ENCODE data around the gene NFKB1. TPM values are rescaled to one million over a fixed set of nuclear protein-coding genes. Genes with fewer than 3 reads are reported as not detected.

The NFKB1 gene
- total and polyA plus RNA-seq, 10 of the 15 experiments (the other 5 are each of a cell fraction or from before 2014, with no cell fraction given) = 8.7 to 110 (median 57.3) TPM

- TF ChIP-seq USF2 (IDR thresholded peaks at IDR 0.05; ENCODE audit: borderline replicate concordance, low read depth, low read length) (no peak), PML (IDR thresholded peaks at IDR 0.05; ENCODE audit: low read length) (no peak), SKIL (IDR thresholded peaks at IDR 0.05; ENCODE audit: low read depth, poor library complexity, severe bottlenecking) (peak; percentile 99), POU2F2 (IDR thresholded peaks at IDR 0.05; ENCODE audit: borderline replicate concordance, low read depth, low read length) (no peak), GABPA (IDR thresholded peaks at IDR 0.05; ENCODE audit: low read depth) (no peak), ZBTB33 (IDR thresholded peaks at IDR 0.05) (no peak), KLF5 (IDR thresholded peaks at IDR 0.05; ENCODE audit: partially characterized antibody) (no peak), EP300 (IDR thresholded peaks at IDR 0.05; ENCODE audit: borderline replicate concordance in 1 of 2, control insufficient read depth in 1 of 2, low read depth in 2 of 2, low read length in 2 of 2) (peak; percentile 80 to 83; a peak in 2 of 4 replicates), SUZ12 (IDR thresholded peaks at IDR 0.05; ENCODE audit: unreplicated experiment) (no peak), RBBP5 (conservative IDR thresholded peaks at IDR 0.05) (no peak), BHLHE40 (IDR thresholded peaks at IDR 0.05; ENCODE audit: borderline replicate concordance in 1 of 2, low read depth in 2 of 2, low read length in 1 of 2) (no peak), JUND (IDR thresholded peaks at IDR 0.05; ENCODE audit: low read depth, low read length) (no peak), ZNF687 (IDR thresholded peaks at IDR 0.05) (0 out of 2 replicates have a peak, but pooled peaks have one; percentile 22), HSF1 (IDR thresholded peaks at IDR 0.05; ENCODE audit: low read depth, low read length) (no peak), NFIC (IDR thresholded peaks at IDR 0.05; ENCODE audit: low read depth, low read length) (peak; percentile 66), HDAC6 (IDR thresholded peaks at IDR 0.05; ENCODE audit: unreplicated experiment) (no peak), IKZF1 (conservative IDR thresholded peaks at IDR 0.05) (peak; percentile 77), POLR2AphosphoS2 (IDR thresholded peaks at IDR 0.05; ENCODE audit: low read depth, low read length) (no peak), SMAD1 (IDR thresholded peaks at IDR 0.05; ENCODE audit: low read depth, partially characterized antibody) (peak; percentile 35), CBX5 (IDR thresholded peaks at IDR 0.05; ENCODE audit: low read depth) (no peak)
These were observed 51.6 kb downstream of the NFKB1 start (continued) for GRCh38 chr4:102552781-102553180.
